Sigmoid colon (tissue), 7 donors: ENCODE measurements around the gene HOXC9. TPM values are rescaled to one million over a fixed set of nuclear protein-coding genes. Genes with fewer than 3 reads are reported as not detected.

ENCODE experiments used
- DNase-seq: peaks from one replicate; pipeline ENCODE4 v3.0.0-alpha.2; 2019
- H3K27ac ChIP-seq, 4 donors: fragments of 200-600 bp; sonication (generic); one replicate each; pipeline ENCODE4 v1.5.1; 2016 to 2019; ENCODE audit warnings: mild to moderate bottlenecking in 1 of 4
- H3K27me3 ChIP-seq, 3 donors: fragments of 200-600 bp; sonication (generic); one replicate each; pipeline ENCODE4 v1.5.1; 2019; ENCODE audit warnings: mild to moderate bottlenecking in 1 of 3
- H3K36me3 ChIP-seq, 4 donors: fragments of 200-600 bp; sonication (generic); one replicate each; pipeline ENCODE4 v1.5.1; 2016 to 2019
- H3K4me1 ChIP-seq, 4 donors: fragments of 200-600 bp; sonication (generic); one replicate each; pipeline ENCODE4 v1.5.1; 2017 to 2019
- H3K4me3 ChIP-seq, 4 donors: fragments of 200-600 bp; sonication (generic); one replicate each; pipeline ENCODE4 v1.5.1; 2017 to 2019; ENCODE audit warnings: mild to moderate bottlenecking in 2 of 4, moderate library complexity in 1 of 4
- H3K9me3 ChIP-seq, 4 donors: fragments of 200-600 bp in 3 of 4; sonication (generic) in 3 of 4; one replicate each; pipeline versions ENCODE4 v1.5.1 to v1.6.1; 2013 to 2019
- CTCF ChIP-seq, 4 experiments: fragments of 450-650 bp in 3 of 4; fragments of 200-600 bp in 1 of 4; IDR thresholded peaks; one replicate each; pipeline ENCODE4 v1.5.1; 2016 to 2019; ENCODE audit warnings: antibody characterized with exemption in 4 of 4, mild to moderate bottlenecking in 3 of 4, moderate library complexity in 2 of 4
- EP300 ChIP-seq, 4 donors: sonication (generic); formaldehyde crosslinking; IDR thresholded peaks; one replicate each; pipeline ENCODE4 v1.6.1; 2017; ENCODE audit warnings: antibody characterized with exemption in 4 of 4
- POLR2A ChIP-seq, 2 donors: fragments of 450-650 bp; IDR thresholded peaks; one replicate each; pipeline ENCODE4 v1.6.1; 2016; ENCODE audit warnings: antibody characterized with exemption in 2 of 2, mild to moderate bottlenecking in 2 of 2, moderate library complexity in 2 of 2
- POLR2AphosphoS5 ChIP-seq, 4 donors: sonication (generic); formaldehyde crosslinking; IDR thresholded peaks; one replicate each; pipeline ENCODE4 v1.6.1; 2017; ENCODE audit warnings: antibody characterized with exemption in 4 of 4
- WGBS, 2 donors: extraction: QIAGEN DNeasy Blood & Tissue Kit; methylation state at CpG; one replicate each; pipeline ENCODE4 v1.1.7; 2013; 5-methylcytosine and 5-hydroxymethylcytosine counted together
- intact Hi-C: fragments of 100-400 bp; cut with DNase I; formaldehyde crosslinking; loops from one replicate; pipeline ENCODE4 v1.15.1; 2023
- polyA plus RNA-seq, 3 donors: library from polyadenylated mRNA; stranded (reverse); fragments of 200-250 nt; gene quantifications; one replicate each; pipeline ENCODE4 v1.2.3, GENCODE V29; 2013
- total RNA-seq, 4 donors: library from RNA; depleted of rRNA; stranded (reverse); fragments of >200 nt; gene quantifications; one replicate each; pipeline ENCODE4 v1.1.0, GENCODE V29; 2016
- donor health status: healthy with polysubstance abuse.
- donor health status: Bipolar disorder and iron deficiency.
- donor health status: healthy.

Gene HOXC9
- total and polyA plus RNA-seq, 7 donors, result 0.04 TPM; not detected in 6

GRCh38 chr12:53952335-53952694 lies 47.6 kb upstream of the HOXC9 start:
- Histone ChIP-seq H3K27me3 (peaks cover 81 to 100% (median 99%) of the 10 kb centered on the region in 3 donors), H3K4me1 (peaks cover 0 to 33% (median 14%) of the 10 kb centered on the region in 4 donors), H3K36me3 (no peaks in the 10 kb centered on the region), H3K4me3 (no peak overlapping the region), H3K9me3 (no peaks in the 10 kb centered on the region), H3K27ac (no peak overlapping the region)
- DNase-seq, result no peak
- no peak for TF ChIP-seq EP300 (IDR thresholded peaks at IDR 0.05)
- no peak for TF ChIP-seq POLR2AphosphoS5 (IDR thresholded peaks at IDR 0.05)
- no peak for TF ChIP-seq POLR2A (IDR thresholded peaks at IDR 0.05)
- TF ChIP-seq CTCF (IDR thresholded peaks at IDR 0.05), result no peak
- WGBS, 2 donors, result 6 to 8% methylated on average over 13 of the region's 13 CpGs
- intact Hi-C loops, result no loop called here

GRCh38 chr12:53952871-53953734 lies 46.9 kb upstream of the HOXC9 start:
- intact Hi-C loops, result no loop called here
- no peak for DNase-seq
- no peaks in the 10 kb centered on the region for H3K36me3 ChIP-seq
- H3K4me3 ChIP-seq, result no peak overlapping the region
- H3K27me3 ChIP-seq, result peaks cover 84 to 100% (median 99%) of the 10 kb centered on the region in 3 donors
- peaks cover 0 to 33% (median 14%) of the 10 kb centered on the region in 4 donors for H3K4me1 ChIP-seq
- no peak for TF ChIP-seq POLR2A (IDR thresholded peaks at IDR 0.05)
- no peak for TF ChIP-seq POLR2AphosphoS5 (IDR thresholded peaks at IDR 0.05)
- 5 to 6% methylated on average over 38 of the region's 38 CpGs for WGBS, 2 donors
- no peak overlapping the region for H3K27ac ChIP-seq
- no peaks in the 10 kb centered on the region for H3K9me3 ChIP-seq

- intact Hi-C loops, result no loop called here
- Histone ChIP-seq H3K4me1 (peaks cover 0 to 33% (median 14%) of the 10 kb centered on the region in 4 donors), H3K36me3 (no peaks in the 10 kb centered on the region), H3K4me3 (no peak overlapping the region), H3K27me3 (peaks cover 88 to 100% (median 100%) of the 10 kb centered on the region in 3 donors), H3K9me3 (no peaks in the 10 kb centered on the region), H3K27ac (no peak overlapping the region)
- no peak for TF ChIP-seq POLR2A (IDR thresholded peaks at IDR 0.05)
- no peak for TF ChIP-seq EP300 (IDR thresholded peaks at IDR 0.05)
- no peak for TF ChIP-seq CTCF (IDR thresholded peaks at IDR 0.05)
- no peak for TF ChIP-seq POLR2AphosphoS5 (IDR thresholded peaks at IDR 0.05)
- WGBS, 2 donors, result 6 to 7% methylated on average over 19 of the region's 19 CpGs
- no peak for DNase-seq
Measured at GRCh38 chr12:53953831-53954693, 45.9 kb upstream of the HOXC9 start.

- no peak within 1 kb of the TSS for H3K4me3 ChIP-seq
Measured at GRCh38 chr12:53954694-53955035, 45.3 kb upstream of the HOXC9 start, which contains the start of gene HOXC12. Gene HOXC12, plus strand, starts transcription at chr12:53954903. Its CDS starts 27 bp downstream, at chr12:53954930.

More at GRCh38 chr12:53954694-53955035, 45.3 kb upstream of the HOXC9 start, which contains the start of gene HOXC12:
- intact Hi-C loops, result no loop called here
- 3 to 5% methylated on average over 20 of the region's 20 CpGs for WGBS, 2 donors
- H3K4me1 ChIP-seq, result peaks cover 0 to 33% (median 14%) of the 10 kb centered on the region in 4 donors
- H3K27me3 ChIP-seq, result peaks cover 88 to 100% (median 100%) of the 10 kb centered on the region in 3 donors
- no peak within 1 kb of the TSS for H3K27ac ChIP-seq
- DNase-seq, result no peak
- no peaks in the 10 kb centered on the region for H3K9me3 ChIP-seq
- TF ChIP-seq EP300 (IDR thresholded peaks at IDR 0.05), result no peak
- no peak for TF ChIP-seq CTCF (IDR thresholded peaks at IDR 0.05)
- no peak for TF ChIP-seq POLR2AphosphoS5 (IDR thresholded peaks at IDR 0.05)
- no peak for TF ChIP-seq POLR2A (IDR thresholded peaks at IDR 0.05)
- H3K36me3 ChIP-seq, result no peaks in the 10 kb centered on the region
